Measurements from ENCODE around the gene KRT76. TPM values are rescaled to one million over a fixed set of nuclear protein-coding genes. Genes with fewer than 3 reads are reported as not detected.

Gene KRT76
- not detected for total RNA-seq

- Histone ChIP-seq H3K4me1 (no peaks in the 10 kb centered on the region), H3K27me3 (peaks cover 2% of the 10 kb centered on the region), H3K9me3 (no peaks in the 10 kb centered on the region), H3K27ac (no peak within 1 kb of the TSS), H3K36me3 (no peaks in the 10 kb centered on the region), H3K4me3 (no peak within 1 kb of the TSS)
- TF ChIP-seq POLR2A (IDR thresholded peaks at IDR 0.05) (no peak), EP300 (IDR thresholded peaks at IDR 0.05; ENCODE audit: low read depth) (no peak), POLR2AphosphoS5 (IDR thresholded peaks at IDR 0.05) (no peak)
- TF ChIP-seq, protein P1, sequence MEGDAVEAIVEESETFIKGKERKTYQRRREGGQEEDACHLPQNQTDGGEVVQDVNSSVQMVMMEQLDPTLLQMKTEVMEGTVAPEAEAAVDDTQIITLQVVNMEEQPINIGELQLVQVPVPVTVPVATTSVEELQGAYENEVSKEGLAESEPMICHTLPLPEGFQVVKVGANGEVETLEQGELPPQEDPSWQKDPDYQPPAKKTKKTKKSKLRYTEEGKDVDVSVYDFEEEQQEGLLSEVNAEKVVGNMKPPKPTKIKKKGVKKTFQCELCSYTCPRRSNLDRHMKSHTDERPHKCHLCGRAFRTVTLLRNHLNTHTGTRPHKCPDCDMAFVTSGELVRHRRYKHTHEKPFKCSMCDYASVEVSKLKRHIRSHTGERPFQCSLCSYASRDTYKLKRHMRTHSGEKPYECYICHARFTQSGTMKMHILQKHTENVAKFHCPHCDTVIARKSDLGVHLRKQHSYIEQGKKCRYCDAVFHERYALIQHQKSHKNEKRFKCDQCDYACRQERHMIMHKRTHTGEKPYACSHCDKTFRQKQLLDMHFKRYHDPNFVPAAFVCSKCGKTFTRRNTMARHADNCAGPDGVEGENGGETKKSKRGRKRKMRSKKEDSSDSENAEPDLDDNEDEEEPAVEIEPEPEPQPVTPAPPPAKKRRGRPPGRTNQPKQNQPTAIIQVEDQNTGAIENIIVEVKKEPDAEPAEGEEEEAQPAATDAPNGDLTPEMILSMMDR (IDR thresholded peaks at IDR 0.05) = no peak
- WGBS, 2 donors (ENCODE audit: low coverage in 1 of 2) = 94% methylated on average over 7 of the region's 8 CpGs; no CpG with 5 or more reads in 1 of the 2 donors
- intact Hi-C loops (cut with DNase I; ENCODE audit: low total_unique reads) (no loop called here), in situ Hi-C loops (cut with MboI; ENCODE audit: low pct_ligation_motif_present in 1 of 4, low pct_unique_long_range_greater_than_20kb in 1 of 4, low sequenced_read_pairs in 3 of 4) (no loop called here)
- DNase-seq = no peak
Observed at GRCh38 chr12:52776913-52777395, at the start of gene KRT76. KRT76 (minus strand) TSS chr12:52777345; CDS start chr12:52777291, 54 bp downstream.

GRCh38 chr12:52825961-52826360 is 48.8 kb upstream of the KRT76 start:
- 80 to 100% methylated on average over 1 to 4 of the region's 4 CpGs for WGBS, 2 donors (ENCODE audit: low coverage in 1 of 2)

DNA sequence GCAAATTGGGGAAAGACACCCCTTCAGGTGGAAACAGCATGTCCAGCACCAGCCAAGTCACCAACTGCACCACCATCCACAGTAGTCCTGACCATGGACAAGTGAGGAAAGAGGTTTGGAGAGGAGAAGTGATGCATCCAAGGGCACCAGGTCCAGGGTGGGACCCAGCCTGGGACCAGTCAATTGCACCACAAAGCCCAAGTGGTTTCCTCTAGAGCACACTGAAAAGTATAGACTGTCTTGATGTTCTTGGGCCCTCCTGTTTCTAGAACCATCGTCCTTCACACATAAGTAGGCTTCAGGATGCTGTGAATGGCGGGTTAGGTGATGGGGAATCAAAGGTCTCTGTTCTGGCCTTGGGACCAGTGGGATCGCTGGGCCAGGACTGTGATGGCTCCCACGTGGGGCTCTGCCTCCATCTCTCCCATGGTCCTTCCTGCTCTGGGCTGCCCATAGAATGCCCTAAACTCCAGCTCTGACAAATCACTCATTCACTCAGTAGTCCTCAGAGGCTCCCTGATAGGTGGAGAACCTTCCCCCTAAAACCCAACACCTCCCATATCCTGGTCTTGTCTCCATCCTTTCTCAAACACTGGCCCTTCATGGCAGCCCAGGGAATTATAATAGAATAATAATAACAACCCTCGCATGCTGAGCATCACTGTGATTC is 47.7 kb upstream of the KRT76 start:
- H3K9me3 ChIP-seq = no peaks in the 10 kb centered on the region
- H3K4me1 ChIP-seq = no peaks in the 10 kb centered on the region
- no peak for TF ChIP-seq EP300 (IDR thresholded peaks at IDR 0.05; ENCODE audit: low read depth)
- no peak for TF ChIP-seq POLR2A (IDR thresholded peaks at IDR 0.05)
- TF ChIP-seq, protein P1 (IDR thresholded peaks at IDR 0.05) = no peak
- TF ChIP-seq POLR2AphosphoS5 (IDR thresholded peaks at IDR 0.05) = no peak
- H3K36me3 ChIP-seq = no peaks in the 10 kb centered on the region
- no peak overlapping the region for H3K4me3 ChIP-seq
- in situ Hi-C loops (cut with MboI; ENCODE audit: low pct_ligation_motif_present in 1 of 4, low pct_unique_long_range_greater_than_20kb in 1 of 4, low sequenced_read_pairs in 3 of 4) = no loop called here
- DNase-seq = no peak
- intact Hi-C loops (cut with DNase I; ENCODE audit: low total_unique reads) = no loop called here
- 82 to 100% methylated on average over 1 to 5 of the region's 5 CpGs for WGBS, 2 donors (ENCODE audit: low coverage in 1 of 2)
- H3K27me3 ChIP-seq = no peaks in the 10 kb centered on the region
- H3K27ac ChIP-seq = no peak overlapping the region

More at GRCh38 chr12:52825961-52826360, 48.8 kb upstream of the KRT76 start:
- no peaks in the 10 kb centered on the region for H3K4me1 ChIP-seq
- H3K27ac ChIP-seq = no peak overlapping the region
- H3K9me3 ChIP-seq = no peaks in the 10 kb centered on the region
- H3K27me3 ChIP-seq = no peaks in the 10 kb centered on the region
- in situ Hi-C loops (cut with MboI; ENCODE audit: low pct_ligation_motif_present in 1 of 4, low pct_unique_long_range_greater_than_20kb in 1 of 4, low sequenced_read_pairs in 3 of 4) (no loop called here), intact Hi-C loops (cut with DNase I; ENCODE audit: low total_unique reads) (no loop called here)
- no peak for DNase-seq
- H3K4me3 ChIP-seq = no peak overlapping the region
- H3K36me3 ChIP-seq = no peaks in the 10 kb centered on the region
- TF ChIP-seq POLR2AphosphoS5 (IDR thresholded peaks at IDR 0.05) (no peak), EP300 (IDR thresholded peaks at IDR 0.05; ENCODE audit: low read depth) (no peak), POLR2A (IDR thresholded peaks at IDR 0.05) (no peak)
- TF ChIP-seq, protein P1 (IDR thresholded peaks at IDR 0.05) = no peak

DNA sequence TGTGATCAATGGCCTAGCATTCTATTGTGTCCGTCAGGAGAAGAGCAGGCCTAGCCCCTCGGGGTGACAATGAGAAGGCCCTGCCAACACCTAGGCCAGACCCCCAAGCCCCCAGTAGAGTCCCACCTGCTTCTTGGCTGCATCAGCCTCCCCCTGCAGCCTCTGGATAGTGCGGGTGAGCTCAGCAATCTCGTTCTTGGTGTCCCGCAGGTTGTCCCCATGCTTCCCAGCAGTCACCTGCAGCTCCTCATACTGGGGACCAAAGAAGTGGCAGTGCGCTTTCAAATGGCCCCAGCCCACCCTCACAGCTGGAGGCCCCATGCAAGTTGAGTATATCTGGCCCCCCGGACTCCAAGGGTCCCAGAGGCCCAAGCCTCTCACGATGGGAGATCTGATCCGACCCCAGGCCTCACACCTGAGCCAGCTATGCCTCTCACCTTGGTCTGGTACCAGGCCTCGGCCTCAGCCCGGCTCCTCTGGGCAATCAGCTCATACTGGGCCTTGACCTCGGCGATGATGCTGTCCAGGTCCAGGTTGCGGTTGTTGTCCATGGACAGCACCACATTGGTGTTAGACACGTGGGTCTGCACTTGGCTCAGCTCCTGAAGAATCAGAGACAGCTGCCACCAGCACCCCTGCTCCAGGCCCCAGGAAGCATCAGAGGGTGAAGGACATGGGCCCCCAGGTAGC is 46.8 kb upstream of the KRT76 start:
- no peaks in the 10 kb centered on the region for H3K4me1 ChIP-seq
- WGBS, 2 donors (ENCODE audit: low coverage in 1 of 2) = 90% methylated on average over 15 of the region's 15 CpGs; no CpG with 5 or more reads in 1 of the 2 donors
- in situ Hi-C loops (cut with MboI; ENCODE audit: low pct_ligation_motif_present in 1 of 4, low pct_unique_long_range_greater_than_20kb in 1 of 4, low sequenced_read_pairs in 3 of 4) (no loop called here), intact Hi-C loops (cut with DNase I; ENCODE audit: low total_unique reads) (no loop called here)
- H3K27ac ChIP-seq = no peak overlapping the region
- TF ChIP-seq, protein P1 (IDR thresholded peaks at IDR 0.05) = no peak
- no peak for TF ChIP-seq POLR2AphosphoS5 (IDR thresholded peaks at IDR 0.05)
- no peak for TF ChIP-seq EP300 (IDR thresholded peaks at IDR 0.05; ENCODE audit: low read depth)
- no peak for TF ChIP-seq POLR2A (IDR thresholded peaks at IDR 0.05)
- no peaks in the 10 kb centered on the region for H3K9me3 ChIP-seq
- no peak overlapping the region for H3K4me3 ChIP-seq
- no peaks in the 10 kb centered on the region for H3K36me3 ChIP-seq
- no peaks in the 10 kb centered on the region for H3K27me3 ChIP-seq
- DNase-seq = no peak
